GM12874 (cell line): ENCODE results near the gene COL4A5.
A peak's percentile ranks its signal among the peaks of the same experiment; 100 is the strongest.

Experiments used
- TF ChIP-seq, protein P1 (sequence below): IDR thresholded peaks from 2 replicates; pipeline ENCODE4 v1.5.1; 2011; ENCODE audit warnings: low read depth, mild to moderate bottlenecking, control low read depth, low read length, moderate library complexity; ENCODE audit not compliant: insufficient read depth

Gene COL4A5

DNA sequence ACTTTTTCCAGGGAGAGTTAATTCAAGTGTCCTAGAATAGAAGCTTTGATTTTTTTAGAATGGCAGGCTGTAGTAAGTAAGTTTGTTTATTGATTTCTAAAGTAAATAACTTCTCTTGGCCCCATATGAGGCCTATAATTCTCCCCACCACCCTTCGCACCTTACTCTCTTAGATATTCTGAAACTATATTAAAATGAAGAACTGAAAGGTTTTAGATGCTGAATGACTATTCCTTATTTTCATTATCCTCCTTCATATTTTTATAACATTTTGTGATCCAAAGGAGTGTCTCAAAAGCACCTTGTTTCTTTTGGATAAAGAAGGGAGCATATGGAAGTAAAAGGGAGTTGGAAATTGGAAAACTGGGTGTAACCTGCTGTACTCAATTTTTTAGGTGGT is 226.5 kb downstream of the COL4A5 start:
- TF ChIP-seq, protein P1, sequence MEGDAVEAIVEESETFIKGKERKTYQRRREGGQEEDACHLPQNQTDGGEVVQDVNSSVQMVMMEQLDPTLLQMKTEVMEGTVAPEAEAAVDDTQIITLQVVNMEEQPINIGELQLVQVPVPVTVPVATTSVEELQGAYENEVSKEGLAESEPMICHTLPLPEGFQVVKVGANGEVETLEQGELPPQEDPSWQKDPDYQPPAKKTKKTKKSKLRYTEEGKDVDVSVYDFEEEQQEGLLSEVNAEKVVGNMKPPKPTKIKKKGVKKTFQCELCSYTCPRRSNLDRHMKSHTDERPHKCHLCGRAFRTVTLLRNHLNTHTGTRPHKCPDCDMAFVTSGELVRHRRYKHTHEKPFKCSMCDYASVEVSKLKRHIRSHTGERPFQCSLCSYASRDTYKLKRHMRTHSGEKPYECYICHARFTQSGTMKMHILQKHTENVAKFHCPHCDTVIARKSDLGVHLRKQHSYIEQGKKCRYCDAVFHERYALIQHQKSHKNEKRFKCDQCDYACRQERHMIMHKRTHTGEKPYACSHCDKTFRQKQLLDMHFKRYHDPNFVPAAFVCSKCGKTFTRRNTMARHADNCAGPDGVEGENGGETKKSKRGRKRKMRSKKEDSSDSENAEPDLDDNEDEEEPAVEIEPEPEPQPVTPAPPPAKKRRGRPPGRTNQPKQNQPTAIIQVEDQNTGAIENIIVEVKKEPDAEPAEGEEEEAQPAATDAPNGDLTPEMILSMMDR: no peak

DNA sequence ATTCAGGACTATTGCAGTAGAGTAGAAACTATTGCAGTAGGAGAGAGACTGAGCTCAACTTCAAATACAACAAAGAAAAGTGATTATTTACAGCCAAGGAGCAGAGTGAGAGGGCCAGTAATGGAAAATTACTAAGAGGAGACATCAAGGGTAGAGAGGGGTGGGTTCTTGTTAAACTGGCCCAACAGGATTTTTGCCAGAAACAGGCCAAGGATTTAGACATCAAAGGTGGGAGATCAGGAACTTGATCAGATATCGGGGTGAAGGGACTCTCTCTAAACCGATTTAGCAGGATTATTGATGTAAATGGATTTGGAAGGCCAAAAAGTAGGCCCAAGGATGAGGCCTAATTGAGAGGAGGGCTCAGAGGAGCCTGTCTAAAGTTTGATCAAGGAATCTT is 231.9 kb downstream of the COL4A5 start:
- TF ChIP-seq, protein P1: no peak

DNA sequence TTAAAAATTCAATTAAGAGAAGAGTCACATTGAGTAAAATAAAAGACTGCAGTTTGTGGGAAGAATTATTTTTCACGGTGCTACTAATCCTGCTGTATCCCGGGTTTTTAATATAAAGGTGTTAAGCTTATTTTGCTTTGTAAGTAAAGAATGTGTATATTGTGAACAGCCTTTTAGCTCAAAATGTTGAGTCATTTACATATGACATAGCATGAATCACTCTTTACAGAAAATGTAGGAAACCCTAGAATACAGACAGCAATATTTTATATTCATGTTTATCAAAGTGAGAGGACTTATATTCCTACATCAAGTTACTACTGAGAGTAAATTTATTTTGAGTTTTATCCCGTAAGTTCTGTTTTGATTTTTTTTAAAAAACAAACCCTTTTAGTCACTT is 257.1 kb downstream of the COL4A5 start:
- TF ChIP-seq, protein P1: no peak

DNA sequence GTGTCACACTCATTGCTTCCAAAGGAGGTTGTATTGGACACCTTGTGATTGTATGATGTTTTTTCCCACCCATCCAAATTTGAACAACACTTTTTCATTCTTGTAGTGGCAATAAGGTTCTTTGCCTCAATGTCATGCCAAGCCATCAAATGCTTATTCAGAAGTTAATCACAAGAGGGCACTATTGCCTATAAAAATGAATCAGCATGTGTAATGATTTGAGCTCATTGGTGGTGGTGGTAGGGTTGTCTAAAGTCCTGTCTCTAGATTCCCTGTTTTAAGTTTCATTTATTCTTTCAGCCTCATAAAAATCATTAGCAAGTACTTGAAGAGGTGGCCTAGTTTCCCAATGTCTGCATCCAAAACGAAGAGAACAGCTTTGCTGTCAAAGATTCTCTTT is 259.7 kb downstream of the COL4A5 start:
- TF ChIP-seq, protein P1: peak; percentile 20; the same call in 1 of the 2 replicates

DNA sequence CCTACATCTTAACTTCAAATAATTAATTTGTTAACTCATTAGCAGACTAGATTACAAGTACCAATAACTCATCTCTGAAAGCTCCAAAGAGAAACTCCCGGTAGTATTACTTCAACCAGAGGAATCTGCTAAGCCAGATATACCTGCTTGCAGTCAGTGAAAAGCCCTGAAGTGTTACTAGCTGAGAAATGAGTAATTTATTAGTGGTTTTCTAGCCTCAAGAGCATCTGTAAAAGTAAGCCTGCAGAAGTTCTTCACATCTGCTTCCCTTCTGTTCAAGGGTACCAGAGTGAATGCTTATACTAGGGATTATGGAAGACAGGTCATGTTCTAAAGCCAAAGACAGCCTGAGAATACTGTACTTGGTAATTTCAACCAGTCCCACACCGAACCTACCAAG is 262.0 kb downstream of the COL4A5 start:
- TF ChIP-seq, protein P1: no peak

DNA sequence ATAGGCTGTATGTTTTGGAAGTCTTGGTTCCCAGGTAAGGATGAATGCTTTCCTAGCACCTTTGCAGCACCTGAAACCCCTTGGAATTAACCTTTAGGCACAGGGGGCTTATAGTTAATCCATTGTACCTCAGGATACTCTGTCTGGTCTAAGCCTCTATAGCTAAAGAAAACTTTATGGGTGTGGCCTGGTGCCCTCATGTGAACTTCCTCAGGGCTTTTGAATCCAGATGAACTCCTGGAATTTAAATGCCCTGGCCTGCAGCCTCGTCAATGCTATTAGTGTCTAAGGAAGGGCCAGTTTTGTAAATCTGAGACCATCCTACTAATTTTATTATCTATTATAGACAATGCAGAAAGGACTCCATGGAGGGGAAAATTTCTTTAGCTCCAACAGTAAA is 262.9 kb downstream of the COL4A5 start:
- TF ChIP-seq, protein P1: no peak

DNA sequence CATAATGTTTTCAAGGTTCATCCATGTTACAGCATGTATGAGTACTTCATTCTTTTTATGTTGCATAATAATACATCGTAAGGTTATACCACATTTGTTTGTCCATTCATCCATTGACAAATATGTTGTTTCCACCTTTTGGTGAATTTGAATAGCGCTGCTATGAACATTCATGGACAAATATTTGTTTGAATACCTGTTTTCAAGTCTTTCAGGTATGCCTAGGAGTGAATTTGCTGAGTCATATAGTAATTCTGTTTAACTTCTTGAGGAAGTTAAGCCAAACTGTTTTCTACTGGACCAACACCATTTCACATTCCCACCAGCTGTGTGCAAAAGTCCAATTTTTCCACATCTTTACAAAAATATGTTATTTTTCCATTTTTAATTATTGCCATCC is 265.2 kb downstream of the COL4A5 start:
- TF ChIP-seq, protein P1: no peak

DNA sequence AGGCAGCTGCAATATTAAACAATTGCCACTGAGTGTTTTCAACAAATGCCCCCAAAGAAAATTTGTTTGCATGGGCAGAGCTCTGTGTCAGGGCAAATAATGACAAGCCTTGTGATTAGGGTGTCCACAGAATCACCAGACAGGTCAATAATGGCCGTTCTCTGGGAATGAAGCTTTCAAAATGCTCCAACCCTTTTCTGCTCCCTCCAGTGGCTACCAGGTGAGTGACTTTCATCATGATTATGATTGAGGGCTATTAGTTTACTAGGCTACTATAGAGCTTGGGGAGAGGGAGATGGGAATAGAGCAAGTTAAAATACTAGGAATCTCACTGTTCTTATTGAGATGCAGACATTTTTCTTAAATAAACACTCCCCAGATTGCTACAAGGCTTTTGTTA is 273.2 kb downstream of the COL4A5 start:
- TF ChIP-seq, protein P1: no peak
